ENCODE results near the gene SAMD4A.

- no peak for TF ChIP-seq POLR2A (IDR thresholded peaks at IDR 0.05; ENCODE audit: low read depth, low read length)
- TF ChIP-seq CTCF (conservative IDR thresholded peaks at IDR 0.05; ENCODE audit: low read depth, low read length) = peak; percentile 20; the same call in 1 of the 2 replicates
Measured at GRCh38 chr14:54555651-54556050, 11.3 kb upstream of the SAMD4A start.
